CD14-positive monocyte (primary cell): Measurements from ENCODE around the gene CELF2. TPM values are rescaled to one million over a fixed set of nuclear protein-coding genes. Genes with fewer than 3 reads are reported as not detected.
A peak's percentile ranks its signal among the peaks of the same experiment; 100 is the strongest.

Source experiments
- DNase-seq, 3 donors: peaks; one replicate each; pipeline ENCODE4 v3.0.0-alpha.2; 2011 to 2022
- H2AFZ ChIP-seq: 2 replicates; pipeline ENCODE4 v1.6.0; 2012; ENCODE audit warnings: mild to moderate bottlenecking, low read depth, low read length, inconsistent platforms; ENCODE audit not compliant: insufficient read depth, poor library complexity, severe bottlenecking
- H3K27ac ChIP-seq, 2 donors: 1 replicate in 1 of 2; 2 replicates in 1 of 2; pipeline ENCODE4 v1.5.1; 2012 to 2013; ENCODE audit warnings: low read length in 2 of 2, control low read depth in 1 of 2, inconsistent platforms in 1 of 2, low read depth in 1 of 2, mild to moderate bottlenecking in 1 of 2
- H3K27me3 ChIP-seq, 2 donors: one replicate each; pipeline versions ENCODE4 v1.6.0 to v1.6.1; 2011 to 2013; ENCODE audit warnings: low read length in 2 of 2; ENCODE audit not compliant: control insufficient read depth in 2 of 2, insufficient read depth in 2 of 2
- H3K36me3 ChIP-seq, 2 donors: replicated peaks in 1 of 2; 1 replicate in 1 of 2; 2 replicates in 1 of 2; pipeline versions ENCODE4 v1.5.1 to v1.6.1; 2012 to 2013; ENCODE audit warnings: low read length in 2 of 2, control low read depth in 1 of 2, inconsistent platforms in 1 of 2, mild to moderate bottlenecking in 1 of 2; ENCODE audit not compliant: insufficient read depth in 2 of 2, control insufficient read depth in 1 of 2
- H3K4me1 ChIP-seq, 2 donors: 1 replicate in 1 of 2; 2 replicates in 1 of 2; pipeline versions ENCODE4 v1.5.1 to v1.6.1; 2012 to 2013; ENCODE audit warnings: low read length in 2 of 2, control low read depth in 1 of 2, inconsistent platforms in 1 of 2, mild to moderate bottlenecking in 1 of 2, moderate library complexity in 1 of 2; ENCODE audit not compliant: insufficient read depth in 2 of 2, control insufficient read depth in 1 of 2
- H3K4me2 ChIP-seq: replicated peaks from 2 replicates; pipeline ENCODE3; 2012; ENCODE audit warnings: low read length, moderate library complexity, mild to moderate bottlenecking; ENCODE audit not compliant: poor library complexity, severe bottlenecking; ENCODE audit errors: extremely low read depth
- H3K4me3 ChIP-seq, 3 experiments: fragments of 200-600 bp in 1 of 3; sonication (generic) in 1 of 3; replicated peaks in 1 of 3; 1 replicate in 2 of 3; 2 replicates in 1 of 3; pipeline ENCODE4 v1.5.1; 2011 to 2013; ENCODE audit warnings: low read length in 3 of 3, mild to moderate bottlenecking in 3 of 3, control low read depth in 2 of 3, low read depth in 2 of 3, inconsistent platforms in 1 of 3, moderate library complexity in 1 of 3
- H3K79me2 ChIP-seq: 2 replicates; pipeline ENCODE4 v1.6.0; 2012; ENCODE audit warnings: mild to moderate bottlenecking, control low read depth, inconsistent platforms, low read length, moderate library complexity; ENCODE audit not compliant: insufficient read depth
- H3K9ac ChIP-seq: 2 replicates; pipeline ENCODE4 v1.6.0; 2017; ENCODE audit warnings: low read length, mild to moderate bottlenecking; ENCODE audit not compliant: insufficient read depth, poor library complexity, severe bottlenecking
- H3K9me3 ChIP-seq, 2 donors: replicated peaks in 1 of 2; 1 replicate in 1 of 2; 2 replicates in 1 of 2; pipeline versions ENCODE4 v1.5.1 to v1.6.1; 2012 to 2013; ENCODE audit warnings: low read length in 2 of 2, control low read depth in 1 of 2; ENCODE audit not compliant: control insufficient read depth in 1 of 2, insufficient read depth in 1 of 2
- H4K20me1 ChIP-seq: 2 replicates; pipeline ENCODE4 v1.6.0; 2012; ENCODE audit warnings: mild to moderate bottlenecking, low read length, control low read depth, moderate library complexity; ENCODE audit not compliant: insufficient read depth
- H3K27ac Mint-ChIP-seq, 7 donors: one replicate each; pipeline ENCODE4 v1.8.0; 2020; ENCODE audit warnings: mild to moderate bottlenecking in 7 of 7, mixed read lengths in 7 of 7, moderate library complexity in 6 of 7, inconsistent platforms in 2 of 7
- H3K27me3 Mint-ChIP-seq, 3 donors: one replicate each; pipeline ENCODE4 v1.8.0; 2021 to 2022; ENCODE audit warnings: low read depth in 3 of 3, mild to moderate bottlenecking in 3 of 3, mixed read lengths in 3 of 3, moderate library complexity in 3 of 3, inconsistent platforms in 1 of 3
- H3K36me3 Mint-ChIP-seq, 2 donors: one replicate each; pipeline ENCODE4 v1.8.0; 2020; ENCODE audit warnings: mixed read lengths in 2 of 2, inconsistent platforms in 1 of 2, mild to moderate bottlenecking in 1 of 2
- H3K4me1 Mint-ChIP-seq: one replicate; pipeline ENCODE4 v1.8.0; 2020; ENCODE audit warnings: mild to moderate bottlenecking, mixed read lengths
- H3K4me3 Mint-ChIP-seq, 2 donors: one replicate each; pipeline ENCODE4 v1.8.0; 2020; ENCODE audit warnings: mild to moderate bottlenecking in 2 of 2, mixed read lengths in 2 of 2, moderate library complexity in 1 of 2
- H3K9me3 Mint-ChIP-seq, 7 donors: one replicate each; pipeline ENCODE4 v1.8.0; 2020 to 2022; ENCODE audit warnings: mixed read lengths in 7 of 7, mild to moderate bottlenecking in 6 of 7, moderate library complexity in 6 of 7, inconsistent platforms in 2 of 7
- WGBS: methylation state at CpG from one replicate; pipeline ENCODE4 v1.1.5; 2013; ENCODE audit warnings: missing lambda C conversion rate; ENCODE audit not compliant: insufficient coverage; 5-methylcytosine and 5-hydroxymethylcytosine counted together
- intact Hi-C, 2 donors: fragments of 100-400 bp; cut with micrococcal nuclease; formaldehyde crosslinking; loops; one replicate each; pipeline versions ENCODE4 v1.15.0 to v1.15.1; 2023
- polyA plus RNA-seq, 3 donors: library from polyadenylated mRNA; depleted of rRNA in 1 of 3; unstranded in 2 of 3; stranded (reverse) in 1 of 3; fragments of 300-500 nt in 2 of 3; fragments of >200 nt in 1 of 3; fragmentation: Illumina TruSeq in 2 of 3; gene quantifications; 1 replicate in 2 of 3; 2 replicates in 1 of 3; pipeline ENCODE4 v1.2.3, GENCODE V29; 2012 to 2021
- TF ChIP-seq, protein P1 (sequence below): fragments of 200-600 bp; IDR thresholded peaks from one replicate; pipeline ENCODE4 v1.8.0; 2022; ENCODE audit warnings: antibody characterized with exemption, mild to moderate bottlenecking

Gene CELF2
- polyA plus RNA-seq, 3 donors = 53.5 to 93.3 (median 80.5) TPM

DNA sequence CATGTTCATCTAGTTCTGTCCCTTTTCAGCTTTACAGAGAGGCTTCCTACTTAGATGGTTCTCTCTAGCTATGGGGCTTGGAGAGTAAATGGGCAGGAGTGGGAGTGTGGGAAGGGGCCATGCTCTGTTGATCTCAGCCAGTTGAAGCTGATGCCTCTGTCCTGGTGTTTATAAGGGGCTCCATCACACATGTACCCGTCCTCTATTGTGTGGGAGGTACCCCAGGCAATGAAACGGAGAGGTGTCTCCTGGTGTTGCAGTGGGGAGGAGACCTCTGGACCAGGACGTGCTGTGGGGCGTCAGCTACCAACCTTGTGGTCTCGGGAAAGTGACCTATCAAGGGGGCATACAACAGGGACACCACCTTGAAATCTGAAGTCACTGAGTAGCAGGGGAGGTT is 173.5 kb downstream of the CELF2 start:
- no peak overlapping the region for H2AFZ ChIP-seq
- peaks cover 100% of the 10 kb centered on the region for H4K20me1 ChIP-seq
- Mint-ChIP-seq H3K4me1 (peaks cover 79% of the 10 kb centered on the region), H3K27ac (peak overlapping the region in 4 of 7 donors; percentile 21 to 79 (median 52)), H3K4me3 (no peak overlapping the region), H3K9me3 (no peaks in the 10 kb centered on the region), H3K27me3 (no peaks in the 10 kb centered on the region), H3K36me3 (peaks cover 65 to 86% of the 10 kb centered on the region in 2 donors)
- no peak overlapping the region for H3K4me2 ChIP-seq
- TF ChIP-seq, protein P1, sequence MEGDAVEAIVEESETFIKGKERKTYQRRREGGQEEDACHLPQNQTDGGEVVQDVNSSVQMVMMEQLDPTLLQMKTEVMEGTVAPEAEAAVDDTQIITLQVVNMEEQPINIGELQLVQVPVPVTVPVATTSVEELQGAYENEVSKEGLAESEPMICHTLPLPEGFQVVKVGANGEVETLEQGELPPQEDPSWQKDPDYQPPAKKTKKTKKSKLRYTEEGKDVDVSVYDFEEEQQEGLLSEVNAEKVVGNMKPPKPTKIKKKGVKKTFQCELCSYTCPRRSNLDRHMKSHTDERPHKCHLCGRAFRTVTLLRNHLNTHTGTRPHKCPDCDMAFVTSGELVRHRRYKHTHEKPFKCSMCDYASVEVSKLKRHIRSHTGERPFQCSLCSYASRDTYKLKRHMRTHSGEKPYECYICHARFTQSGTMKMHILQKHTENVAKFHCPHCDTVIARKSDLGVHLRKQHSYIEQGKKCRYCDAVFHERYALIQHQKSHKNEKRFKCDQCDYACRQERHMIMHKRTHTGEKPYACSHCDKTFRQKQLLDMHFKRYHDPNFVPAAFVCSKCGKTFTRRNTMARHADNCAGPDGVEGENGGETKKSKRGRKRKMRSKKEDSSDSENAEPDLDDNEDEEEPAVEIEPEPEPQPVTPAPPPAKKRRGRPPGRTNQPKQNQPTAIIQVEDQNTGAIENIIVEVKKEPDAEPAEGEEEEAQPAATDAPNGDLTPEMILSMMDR = no peak
- H3K4me1 ChIP-seq = peaks cover 44 to 65% of the 10 kb centered on the region in 2 donors
- DNase-seq = no peak
- no peak overlapping the region for H3K9ac ChIP-seq
- peaks cover 27 to 76% of the 10 kb centered on the region in 2 donors for H3K36me3 ChIP-seq
- H3K27ac ChIP-seq = peak overlapping the region in 1 of 2 donors; percentile 73
- 86% methylated on average over 5 of the region's 5 CpGs for WGBS
- H3K4me3 ChIP-seq = no peak overlapping the region
- H3K9me3 ChIP-seq = no peaks in the 10 kb centered on the region
- H3K79me2 ChIP-seq = peaks cover 100% of the 10 kb centered on the region
- intact Hi-C loops = no loop called here
- H3K27me3 ChIP-seq = no peaks in the 10 kb centered on the region

DNA sequence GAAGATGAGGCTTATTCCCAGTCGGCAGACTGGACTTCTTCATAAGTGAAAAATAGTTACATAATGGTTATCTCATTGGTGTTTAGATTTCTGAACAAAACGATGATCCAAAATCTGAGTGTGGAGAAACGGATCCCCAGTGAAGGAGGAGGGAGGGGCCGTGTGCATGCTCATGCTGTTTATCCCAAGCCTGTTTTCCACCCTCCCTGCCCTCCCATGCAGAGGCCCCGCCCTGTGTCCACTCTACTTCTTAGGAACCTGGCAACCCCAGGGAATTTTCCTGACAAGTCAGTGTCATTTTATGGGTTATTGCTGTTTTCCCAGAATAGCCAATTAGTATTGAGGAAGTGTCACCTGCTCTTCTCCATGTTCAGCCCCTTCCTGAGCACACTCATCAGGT is 174.0 kb downstream of the CELF2 start:
- Mint-ChIP-seq H3K4me1 (peaks cover 79% of the 10 kb centered on the region), H3K4me3 (no peak overlapping the region), H3K27ac (peak overlapping the region in 6 of 7 donors; percentile 25 to 84 (median 73)), H3K9me3 (no peaks in the 10 kb centered on the region), H3K27me3 (no peaks in the 10 kb centered on the region), H3K36me3 (peaks cover 65 to 83% of the 10 kb centered on the region in 2 donors)
- no peak overlapping the region for H2AFZ ChIP-seq
- peaks cover 47 to 65% of the 10 kb centered on the region in 2 donors for H3K4me1 ChIP-seq
- H3K79me2 ChIP-seq = peaks cover 100% of the 10 kb centered on the region
- no peak overlapping the region for H3K4me2 ChIP-seq
- peak overlapping the region in 1 of 2 donors; percentile 73 for H3K27ac ChIP-seq
- WGBS = no CpG with 5 or more reads among the region's 5 CpGs
- no peaks in the 10 kb centered on the region for H3K27me3 ChIP-seq
- peaks cover 100% of the 10 kb centered on the region for H4K20me1 ChIP-seq
- no peak overlapping the region for H3K9ac ChIP-seq
- H3K4me3 ChIP-seq = no peak overlapping the region
- peaks cover 29 to 80% of the 10 kb centered on the region in 2 donors for H3K36me3 ChIP-seq
- TF ChIP-seq, protein P1 = no peak
- no peak for DNase-seq
- intact Hi-C loops = no loop called here
- H3K9me3 ChIP-seq = no peaks in the 10 kb centered on the region
